HepG2 (cell line): ENCODE results near the gene ORC1. TPM values are rescaled to one million over a fixed set of nuclear protein-coding genes. Genes with fewer than 3 reads are reported as not detected.

Source experiments
- DR1 ChIP-seq: sonication (generic); formaldehyde crosslinking; IDR thresholded peaks from 2 replicates; pipeline ENCODE4 v1.8.0; 2021; ENCODE audit warnings: mild to moderate bottlenecking, missing genetic modification reagents, inconsistent platforms
- EED ChIP-seq: sonication (generic); formaldehyde crosslinking; IDR thresholded peaks from 2 replicates; pipeline ENCODE4 v1.5.0; 2020; ENCODE audit warnings: mild to moderate bottlenecking, missing genetic modification reagents
- MZF1 ChIP-seq: sonication (generic); formaldehyde crosslinking; IDR thresholded peaks from 2 replicates; pipeline ENCODE4 v1.8.1; 2023; ENCODE audit warnings: mild to moderate bottlenecking, missing genetic modification reagents, borderline replicate concordance
- NAIF1 ChIP-seq: sonication (generic); formaldehyde crosslinking; IDR thresholded peaks from 2 replicates; pipeline ENCODE4 v1.5.0; 2020; ENCODE audit warnings: mild to moderate bottlenecking, missing genetic modification reagents, borderline replicate concordance
- PRDM4 ChIP-seq: sonication (generic); formaldehyde crosslinking; IDR thresholded peaks from 2 replicates; pipeline ENCODE4 v1.9.0; 2021; ENCODE audit warnings: missing genetic modification reagents, borderline replicate concordance
- RBFOX2 ChIP-seq: fragments of 200-400 bp; formaldehyde crosslinking; IDR thresholded peaks from 2 replicates; pipeline ENCODE4 v1.6.1; 2017; ENCODE audit warnings: low read depth, mild to moderate bottlenecking, low read length
- RBM39 ChIP-seq: fragments of 200-400 bp; formaldehyde crosslinking; IDR thresholded peaks from one replicate; pipeline ENCODE4 v1.6.1; 2018; ENCODE audit warnings: antibody characterized with exemption, mild to moderate bottlenecking, low read depth, low read length; ENCODE audit not compliant: poor library complexity, severe bottlenecking
- RERE ChIP-seq: IDR thresholded peaks from 2 replicates; pipeline ENCODE4 v1.6.1; 2016; ENCODE audit warnings: low read depth, missing genetic modification reagents, missing compliant biosample characterization
- SYNCRIP ChIP-seq: fragments of 200-400 bp; formaldehyde crosslinking; IDR thresholded peaks from 2 replicates; pipeline ENCODE4 v1.6.1; 2018; ENCODE audit warnings: mild to moderate bottlenecking, low read depth, low read length; ENCODE audit not compliant: insufficient read depth
- ZBED4 ChIP-seq: sonication (generic); formaldehyde crosslinking; IDR thresholded peaks from 2 replicates; pipeline ENCODE4 v1.4.0; 2020; ENCODE audit warnings: missing genetic modification reagents, borderline replicate concordance
- ZBTB25 ChIP-seq: IDR thresholded peaks from 2 replicates; pipeline ENCODE4 v1.6.1; 2018; ENCODE audit warnings: missing genetic modification reagents
- ZNF451 ChIP-seq: sonication (generic); formaldehyde crosslinking; IDR thresholded peaks from 2 replicates; pipeline ENCODE4 v1.5.0; 2020; ENCODE audit warnings: mild to moderate bottlenecking, missing genetic modification reagents
- ZNF501 ChIP-seq: sonication (generic); formaldehyde crosslinking; IDR thresholded peaks from 2 replicates; pipeline ENCODE4 v1.5.1; 2020; ENCODE audit warnings: mild to moderate bottlenecking, moderate library complexity, missing genetic modification reagents
- ZNF564 ChIP-seq: sonication (generic); formaldehyde crosslinking; IDR thresholded peaks from 2 replicates; pipeline ENCODE4 v1.8.1; 2023; ENCODE audit warnings: mild to moderate bottlenecking, missing genetic modification reagents
- ZNF83 ChIP-seq: sonication (generic); formaldehyde crosslinking; IDR thresholded peaks from 2 replicates; pipeline ENCODE4 v1.4.0; 2020; ENCODE audit warnings: missing genetic modification reagents, mild to moderate bottlenecking, borderline replicate concordance
- polyA plus RNA-seq, 8 experiments: library from polyadenylated mRNA; depleted of rRNA in 3 of 8; stranded (reverse) in 7 of 8; unstranded in 1 of 8; fragments of >200 nt; fragmentation: Illumina TruSeq in 4 of 8; extraction: Trizol in 4 of 8; gene quantifications; 2 replicates each; pipeline versions ENCODE4 v1.2.1 to v1.2.3, GENCODE V29; 2011 to 2016; ENCODE audit warnings: low read depth in 4 of 8, missing spikeins in 1 of 8, mixed read lengths in 1 of 8; ENCODE audit not compliant: insufficient read depth in 1 of 8
- total RNA-seq, 5 experiments: library from RNA; depleted of rRNA; stranded (reverse); fragments of >200 nt; fragmentation: Illumina TruSeq; extraction: Trizol; gene quantifications; 2 replicates each; pipeline ENCODE4 v1.2.3, GENCODE V29; 2016; ENCODE audit warnings: low read depth in 1 of 5

Gene ORC1
- total and polyA plus RNA-seq, 2 of the 13 experiments (the other 11 are each of a cell fraction or from before 2014, with no cell fraction given): 7.0 to 23.5 TPM

GRCh38 chr1:52365746-52366516, 38.3 kb downstream of the ORC1 start, which contains the start of gene CC2D1B (continued):
- TF ChIP-seq RERE (CRISPR knock-in tag) (no peak), RBFOX2 (peak; percentile 94), EED (CRISPR knock-in tag) (no peak), ZBED4 (CRISPR knock-in tag) (peak; percentile 35; the same call in 1 of the 2 replicates), ZBTB25 (CRISPR knock-in tag) (no peak), RBM39 (peak; percentile 77), ZNF83 (CRISPR knock-in tag) (no peak; the same call in 1 of the 2 replicates), MZF1 (no peak), ZNF564 (CRISPR knock-in tag) (no peak), ZNF501 (CRISPR knock-in tag) (peak; percentile 63; the same call in 1 of the 2 replicates), ZNF451 (CRISPR knock-in tag) (0 out of 2 replicates have a peak, but pooled peaks have one; percentile 15), PRDM4 (CRISPR knock-in tag) (0 out of 2 replicates have a peak, but pooled peaks have one; percentile 24), SYNCRIP (no peak), DR1 (CRISPR knock-in tag) (peak; percentile 53; the same call in 1 of the 2 replicates), NAIF1 (CRISPR knock-in tag) (no peak)
